Skeletal muscle tissue (tissue), 4 donors: ENCODE results near the gene HDAC3. TPM values are rescaled to one million over a fixed set of nuclear protein-coding genes. Genes with fewer than 3 reads are reported as not detected.
A peak's percentile ranks its signal among the peaks of the same experiment; 100 is the strongest.

Source experiments
- H3K27ac ChIP-seq: one replicate; pipeline ENCODE4 v1.7.0; 2013; ENCODE audit warnings: mild to moderate bottlenecking, low read depth, low read length, inconsistent platforms
- H3K27me3 ChIP-seq, 3 donors: one replicate each; pipeline ENCODE4 v1.7.0; 2013; ENCODE audit warnings: low read length in 3 of 3; ENCODE audit not compliant: control insufficient read depth in 3 of 3, insufficient read depth in 3 of 3
- H3K36me3 ChIP-seq, 3 donors: one replicate each; pipeline ENCODE4 v1.7.0; 2013; ENCODE audit warnings: low read length in 3 of 3; ENCODE audit not compliant: control insufficient read depth in 3 of 3, insufficient read depth in 3 of 3
- H3K4me1 ChIP-seq, 3 donors: one replicate each; pipeline ENCODE4 v1.7.0; 2013; ENCODE audit warnings: low read length in 3 of 3, mild to moderate bottlenecking in 3 of 3; ENCODE audit not compliant: control insufficient read depth in 3 of 3, insufficient read depth in 3 of 3
- H3K4me3 ChIP-seq, 3 donors: one replicate each; pipeline ENCODE4 v1.7.0; 2013; ENCODE audit warnings: low read length in 3 of 3
- H3K9ac ChIP-seq, 3 donors: one replicate each; pipeline ENCODE4 v1.7.0; 2013; ENCODE audit warnings: low read length in 3 of 3, mild to moderate bottlenecking in 3 of 3, moderate library complexity in 2 of 3, low read depth in 1 of 3
- H3K9me3 ChIP-seq, 3 donors: one replicate each; pipeline ENCODE4 v1.7.0; 2013; ENCODE audit warnings: low read length in 3 of 3; ENCODE audit not compliant: control insufficient read depth in 3 of 3
- total RNA-seq: library from RNA; depleted of rRNA; stranded (reverse); fragments of >200 nt; gene quantifications from one replicate; pipeline ENCODE4 v1.2.3, GENCODE V29; 2014
- donor health status: Osteomylitis.

The HDAC3 gene
- total RNA-seq, 1 donor from 2014 or later: 40.7 TPM

GRCh38 chr5:141662028-141662427 is 25.4 kb upstream of the HDAC3 start:
- no peak overlapping the region for H3K9ac ChIP-seq
- no peaks in the 10 kb centered on the region for H3K9me3 ChIP-seq
- no peak overlapping the region for H3K27ac ChIP-seq
- peaks cover 0 to 4% (median 2%) of the 10 kb centered on the region in 3 donors for H3K36me3 ChIP-seq
- H3K4me3 ChIP-seq: no peak overlapping the region
- no peaks in the 10 kb centered on the region for H3K4me1 ChIP-seq
- no peaks in the 10 kb centered on the region for H3K27me3 ChIP-seq

DNA sequence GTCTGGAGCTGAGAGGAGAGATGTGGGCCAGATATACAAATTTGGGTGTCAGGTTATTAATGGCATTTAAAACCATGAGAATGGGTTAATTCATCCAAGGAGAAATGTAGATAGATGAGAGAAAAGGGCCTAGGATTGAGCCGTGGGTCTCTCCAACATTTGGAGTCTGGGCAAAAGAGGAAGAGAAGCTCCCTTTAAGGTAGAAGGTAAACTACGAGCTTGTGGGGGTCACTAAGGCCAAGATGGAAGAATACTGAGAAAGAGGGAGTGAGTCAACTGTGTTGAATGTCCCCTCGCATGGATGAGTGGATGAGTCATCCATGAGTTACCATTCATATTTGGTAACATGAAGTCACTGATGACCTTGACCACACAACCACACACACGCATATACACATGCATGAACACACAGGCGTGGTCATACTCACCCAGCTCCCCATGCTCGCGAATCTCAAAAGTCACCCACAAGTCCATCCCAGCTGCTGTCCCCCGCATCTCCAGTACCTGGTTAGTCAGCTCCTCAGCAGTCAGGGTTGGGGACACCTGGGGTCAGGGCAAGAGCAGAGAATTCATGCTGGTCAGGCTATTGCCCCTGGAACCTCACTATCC is 21.4 kb upstream of the HDAC3 start:
- H3K9me3 ChIP-seq: no peaks in the 10 kb centered on the region
- peaks cover 0 to 10% (median 6%) of the 10 kb centered on the region in 3 donors for H3K36me3 ChIP-seq
- H3K4me1 ChIP-seq: no peaks in the 10 kb centered on the region
- H3K4me3 ChIP-seq: no peak overlapping the region
- no peak overlapping the region for H3K9ac ChIP-seq
- no peaks in the 10 kb centered on the region for H3K27me3 ChIP-seq
- H3K27ac ChIP-seq: no peak overlapping the region

DNA sequence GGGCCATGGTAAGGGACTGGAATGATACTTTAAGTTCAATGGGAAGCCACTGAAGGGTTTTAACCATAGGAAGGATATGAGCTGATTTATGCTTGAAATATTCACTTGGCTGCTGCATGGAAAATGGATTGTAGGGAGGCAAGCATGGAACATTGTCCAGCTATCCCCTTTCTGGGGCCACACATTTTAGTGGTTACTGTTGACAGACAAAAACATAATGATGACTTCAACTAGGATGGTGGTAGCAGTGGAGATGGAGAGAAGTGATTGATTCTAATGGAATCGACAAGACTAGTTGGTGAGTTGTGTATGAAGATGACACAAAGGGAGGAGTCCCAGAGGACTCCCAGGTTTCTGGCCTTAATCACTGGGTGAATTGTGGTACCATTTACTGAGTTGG is 20.8 kb upstream of the HDAC3 start:
- no peak overlapping the region for H3K9ac ChIP-seq
- peaks cover 0 to 10% (median 6%) of the 10 kb centered on the region in 3 donors for H3K36me3 ChIP-seq

GRCh38 chr5:141656396-141656795 is 19.7 kb upstream of the HDAC3 start:
- Histone ChIP-seq H3K27me3 (no peaks in the 10 kb centered on the region), H3K9me3 (no peaks in the 10 kb centered on the region), H3K4me1 (peaks cover 0 to 4% (median 3%) of the 10 kb centered on the region in 3 donors), H3K9ac (no peak overlapping the region), H3K27ac (no peak overlapping the region), H3K36me3 (peaks cover 0 to 10% (median 6%) of the 10 kb centered on the region in 3 donors), H3K4me3 (no peak overlapping the region)

More for the DNA sequence above, 20.8 kb upstream of the HDAC3 start:
- Histone ChIP-seq H3K4me3 (no peak overlapping the region), H3K4me1 (no peaks in the 10 kb centered on the region), H3K27ac (no peak overlapping the region), H3K9me3 (no peaks in the 10 kb centered on the region), H3K27me3 (no peaks in the 10 kb centered on the region)

DNA sequence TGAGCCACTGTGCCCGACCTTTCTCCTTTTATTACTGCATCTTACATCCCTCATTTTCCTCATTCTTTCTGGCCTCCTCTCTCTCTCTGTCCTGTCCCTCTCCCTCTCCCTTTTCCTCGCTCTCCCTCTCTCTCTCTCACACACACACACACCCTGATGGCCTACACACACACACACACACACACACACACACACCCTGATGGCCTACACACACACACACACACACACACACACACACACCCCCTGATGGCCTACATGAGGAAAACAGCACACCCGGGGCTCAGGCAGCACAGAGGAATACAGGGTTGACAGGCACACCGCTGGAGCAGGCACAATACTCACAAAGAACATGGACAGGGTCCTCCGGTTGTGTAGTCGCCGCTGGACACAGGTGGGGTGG is 18.4 kb upstream of the HDAC3 start:
- H3K36me3 ChIP-seq: peaks cover 0 to 10% (median 5%) of the 10 kb centered on the region in 3 donors

GRCh38 chr5:141654298-141654697 is 17.6 kb upstream of the HDAC3 start:
- H3K4me3 ChIP-seq: no peak overlapping the region
- no peak overlapping the region for H3K27ac ChIP-seq
- no peaks in the 10 kb centered on the region for H3K9me3 ChIP-seq
- H3K9ac ChIP-seq: no peak overlapping the region
- peaks cover 0 to 6% (median 4%) of the 10 kb centered on the region in 3 donors for H3K27me3 ChIP-seq
- H3K4me1 ChIP-seq: peaks cover 0 to 11% (median 6%) of the 10 kb centered on the region in 3 donors
- H3K36me3 ChIP-seq: peaks cover 0 to 10% (median 3%) of the 10 kb centered on the region in 3 donors

More for the DNA sequence above, 18.4 kb upstream of the HDAC3 start:
- peaks cover 0 to 11% (median 6%) of the 10 kb centered on the region in 3 donors for H3K4me1 ChIP-seq
- H3K9me3 ChIP-seq: no peaks in the 10 kb centered on the region
- H3K27me3 ChIP-seq: peaks cover 0 to 5% (median 3%) of the 10 kb centered on the region in 3 donors
- H3K9ac ChIP-seq: no peak overlapping the region
- H3K27ac ChIP-seq: no peak overlapping the region
- no peak overlapping the region for H3K4me3 ChIP-seq

- peaks cover 0 to 11% (median 6%) of the 10 kb centered on the region in 3 donors for H3K4me1 ChIP-seq
- H3K27me3 ChIP-seq: peaks cover 0 to 6% (median 4%) of the 10 kb centered on the region in 3 donors
- no peaks in the 10 kb centered on the region for H3K9me3 ChIP-seq
- peaks cover 0 to 8% (median 3%) of the 10 kb centered on the region in 3 donors for H3K36me3 ChIP-seq
- peak overlapping the region in 2 of 3 donors; percentile 15 to 16 for H3K9ac ChIP-seq
- H3K4me3 ChIP-seq: peak overlapping the region; percentile 56 to 67 (median 60)
- no peak overlapping the region for H3K27ac ChIP-seq
These were observed 15.1 kb upstream of the HDAC3 start for GRCh38 chr5:141651728-141652105.

GRCh38 chr5:141650851-141651727 is 14.4 kb upstream of the HDAC3 start, which contains the start of gene FCHSD1:
Gene FCHSD1 (minus strand): TSS chr5:141651418. CDS start chr5:141651368, 50 bp downstream.
- peaks cover 0 to 14% (median 3%) of the 10 kb centered on the region in 3 donors for H3K36me3 ChIP-seq
- H3K4me3 ChIP-seq: peak within 1 kb of the TSS; percentile 67 to 68 (median 67)
- no peak within 1 kb of the TSS for H3K27ac ChIP-seq
- H3K9me3 ChIP-seq: no peaks in the 10 kb centered on the region
- peaks cover 0 to 11% (median 6%) of the 10 kb centered on the region in 3 donors for H3K4me1 ChIP-seq
- H3K9ac ChIP-seq: peak within 1 kb of the TSS; percentile 15 to 45 (median 32)
- H3K27me3 ChIP-seq: peaks cover 0 to 6% (median 4%) of the 10 kb centered on the region in 3 donors

- Histone ChIP-seq H3K27ac (no peak overlapping the region), H3K9me3 (no peaks in the 10 kb centered on the region), H3K36me3 (peaks cover 0 to 9% (median 0%) of the 10 kb centered on the region in 3 donors)
These were observed 13.3 kb upstream of the HDAC3 start for GRCh38 chr5:141649972-141650371.

More at GRCh38 chr5:141649972-141650371, 13.3 kb upstream of the HDAC3 start:
- Histone ChIP-seq H3K4me1 (peaks cover 0 to 11% (median 6%) of the 10 kb centered on the region in 3 donors), H3K27me3 (peaks cover 0 to 6% (median 4%) of the 10 kb centered on the region in 3 donors), H3K9ac (no peak overlapping the region), H3K4me3 (no peak overlapping the region)
